ENCODE data around the gene COLEC12.

The COLEC12 gene

DNA sequence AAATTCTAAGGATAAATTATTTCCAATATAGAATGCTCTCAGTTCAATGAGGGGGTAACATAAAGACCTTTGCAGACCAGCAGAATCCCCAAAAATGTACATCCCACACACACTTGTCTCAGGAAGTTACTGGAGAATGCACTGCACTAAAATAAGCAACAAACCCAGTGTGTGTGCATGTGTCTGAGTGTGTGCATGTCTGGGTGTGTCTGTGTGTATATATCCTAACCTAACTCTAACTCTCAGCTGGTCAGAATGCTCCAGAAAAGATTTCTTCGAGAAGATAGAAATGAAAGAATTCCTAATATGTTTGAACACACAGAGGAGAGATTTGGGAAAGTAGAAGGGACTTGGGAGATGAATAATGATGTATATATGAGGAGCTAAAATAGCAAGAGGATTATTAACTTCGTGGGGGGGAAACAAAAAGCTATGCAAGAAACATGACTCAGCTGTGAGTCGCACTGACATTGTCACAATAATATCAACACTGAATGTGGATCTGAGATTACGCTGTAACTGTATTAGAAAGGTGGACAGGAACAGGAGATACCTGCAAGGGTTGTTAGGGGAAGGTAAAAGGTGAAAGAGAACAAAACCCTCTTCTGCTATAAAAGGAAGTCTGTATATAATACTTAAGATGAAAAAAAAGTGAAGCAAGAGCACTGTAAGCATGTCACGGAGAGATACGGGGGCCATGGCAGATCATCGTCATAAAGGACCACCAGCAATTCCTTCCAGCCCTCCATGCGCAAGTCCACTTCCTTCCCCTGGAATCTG lies 11.1 kb downstream of the COLEC12 start:
- TF ChIP-seq, protein P1, sequence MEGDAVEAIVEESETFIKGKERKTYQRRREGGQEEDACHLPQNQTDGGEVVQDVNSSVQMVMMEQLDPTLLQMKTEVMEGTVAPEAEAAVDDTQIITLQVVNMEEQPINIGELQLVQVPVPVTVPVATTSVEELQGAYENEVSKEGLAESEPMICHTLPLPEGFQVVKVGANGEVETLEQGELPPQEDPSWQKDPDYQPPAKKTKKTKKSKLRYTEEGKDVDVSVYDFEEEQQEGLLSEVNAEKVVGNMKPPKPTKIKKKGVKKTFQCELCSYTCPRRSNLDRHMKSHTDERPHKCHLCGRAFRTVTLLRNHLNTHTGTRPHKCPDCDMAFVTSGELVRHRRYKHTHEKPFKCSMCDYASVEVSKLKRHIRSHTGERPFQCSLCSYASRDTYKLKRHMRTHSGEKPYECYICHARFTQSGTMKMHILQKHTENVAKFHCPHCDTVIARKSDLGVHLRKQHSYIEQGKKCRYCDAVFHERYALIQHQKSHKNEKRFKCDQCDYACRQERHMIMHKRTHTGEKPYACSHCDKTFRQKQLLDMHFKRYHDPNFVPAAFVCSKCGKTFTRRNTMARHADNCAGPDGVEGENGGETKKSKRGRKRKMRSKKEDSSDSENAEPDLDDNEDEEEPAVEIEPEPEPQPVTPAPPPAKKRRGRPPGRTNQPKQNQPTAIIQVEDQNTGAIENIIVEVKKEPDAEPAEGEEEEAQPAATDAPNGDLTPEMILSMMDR (IDR thresholded peaks at IDR 0.05; ENCODE audit: low read depth, low read length), result no peak
- TF ChIP-seq POLR2A (IDR thresholded peaks at IDR 0.05; ENCODE audit: extremely low read depth, insufficient read length) (no peak), MYC (IDR thresholded peaks at IDR 0.05; ENCODE audit: low read depth, low read length) (no peak)
- TF ChIP-seq, protein P2, sequence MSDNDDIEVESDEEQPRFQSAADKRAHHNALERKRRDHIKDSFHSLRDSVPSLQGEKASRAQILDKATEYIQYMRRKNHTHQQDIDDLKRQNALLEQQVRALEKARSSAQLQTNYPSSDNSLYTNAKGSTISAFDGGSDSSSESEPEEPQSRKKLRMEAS (IDR thresholded peaks at IDR 0.05; ENCODE audit: low read depth, low read length), result no peak
- DNase-seq (ENCODE audit: low read depth), result no peak
- no peak overlapping the region for H3K4me3 ChIP-seq (ENCODE audit: low read depth, low read length)

DNA sequence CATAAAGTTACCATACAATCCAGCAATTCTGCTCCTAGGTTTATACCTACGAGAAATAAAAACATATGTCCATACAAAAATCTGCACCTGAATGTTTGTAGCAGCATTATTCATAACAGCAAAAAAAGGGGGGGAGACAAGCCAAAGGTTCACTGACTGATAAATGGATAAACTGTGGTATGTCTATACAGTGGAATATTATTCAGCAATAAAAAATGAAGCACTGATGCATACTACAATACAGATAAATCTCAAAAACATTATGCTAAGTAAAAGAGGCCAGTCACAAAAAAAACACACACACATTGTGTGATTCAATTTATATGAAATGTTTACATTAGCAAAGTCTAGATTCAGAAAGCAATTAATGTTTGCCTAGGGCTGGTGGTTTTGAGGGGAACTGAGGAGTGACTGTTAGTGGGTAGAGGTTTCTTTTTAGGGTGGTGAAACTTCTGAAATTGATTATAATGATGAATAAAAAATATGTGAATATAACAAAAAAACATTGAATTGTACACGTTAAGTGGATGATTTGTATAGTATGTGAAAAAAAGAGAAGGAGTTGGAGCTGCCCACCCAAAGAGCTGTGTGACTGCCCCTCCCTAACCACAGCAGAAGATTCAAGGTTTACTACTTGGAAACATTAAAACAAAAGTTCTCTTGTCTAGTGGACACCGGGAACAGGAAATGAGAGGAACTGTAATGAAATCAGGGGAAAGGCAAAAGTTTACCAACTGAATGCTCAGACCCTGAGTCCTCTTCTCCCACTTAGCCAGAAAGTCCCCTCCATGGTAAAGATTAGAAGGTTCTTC lies 13.4 kb downstream of the COLEC12 start:
- H3K4me3 ChIP-seq (ENCODE audit: low read depth, low read length), result no peak overlapping the region
- no peak for DNase-seq (ENCODE audit: low read depth)
- TF ChIP-seq MYC (IDR thresholded peaks at IDR 0.05; ENCODE audit: low read depth, low read length) (no peak), POLR2A (IDR thresholded peaks at IDR 0.05; ENCODE audit: extremely low read depth, insufficient read length) (no peak)
- TF ChIP-seq, protein P2 (IDR thresholded peaks at IDR 0.05; ENCODE audit: low read depth, low read length), result no peak
- TF ChIP-seq, protein P1 (IDR thresholded peaks at IDR 0.05; ENCODE audit: low read depth, low read length), result no peak

DNA sequence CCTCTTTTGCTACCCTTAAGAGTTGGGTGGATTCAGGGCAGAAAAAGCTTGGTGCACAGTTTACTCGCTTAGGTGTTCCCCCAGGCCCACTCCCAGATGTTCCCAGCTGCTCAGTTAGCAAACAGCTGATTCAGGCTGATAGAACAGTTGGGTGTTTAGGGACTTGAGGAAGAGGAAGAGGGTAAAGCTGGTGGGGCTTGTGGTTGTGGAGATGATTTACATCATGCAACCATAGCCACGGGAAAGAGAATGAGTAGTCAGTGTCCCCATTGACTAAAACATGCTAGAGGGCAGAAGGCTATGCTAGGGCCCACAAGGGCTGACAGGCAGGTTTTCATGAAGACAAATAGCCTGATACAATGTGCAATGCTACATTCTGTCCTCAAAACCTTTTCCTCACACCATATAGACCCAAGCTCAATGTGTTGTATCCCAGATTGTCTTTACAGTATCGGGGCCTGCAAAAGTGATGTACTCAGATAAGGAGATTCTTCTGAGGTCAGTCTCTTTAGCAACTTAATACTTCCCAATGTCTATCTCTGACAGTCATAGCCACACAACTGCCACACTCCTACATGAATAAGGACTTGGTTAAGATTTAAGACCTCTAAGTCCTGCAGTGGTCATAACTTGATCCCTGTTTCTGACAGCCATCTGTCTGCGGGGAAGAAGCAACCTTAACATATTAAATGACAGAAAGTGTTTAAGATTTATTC lies 15.6 kb downstream of the COLEC12 start:
- H3K4me3 ChIP-seq (ENCODE audit: low read depth, low read length), result no peak overlapping the region
- DNase-seq (ENCODE audit: low read depth), result peak; percentile 70
- no peak for TF ChIP-seq MYC (IDR thresholded peaks at IDR 0.05; ENCODE audit: low read depth, low read length)

DNA sequence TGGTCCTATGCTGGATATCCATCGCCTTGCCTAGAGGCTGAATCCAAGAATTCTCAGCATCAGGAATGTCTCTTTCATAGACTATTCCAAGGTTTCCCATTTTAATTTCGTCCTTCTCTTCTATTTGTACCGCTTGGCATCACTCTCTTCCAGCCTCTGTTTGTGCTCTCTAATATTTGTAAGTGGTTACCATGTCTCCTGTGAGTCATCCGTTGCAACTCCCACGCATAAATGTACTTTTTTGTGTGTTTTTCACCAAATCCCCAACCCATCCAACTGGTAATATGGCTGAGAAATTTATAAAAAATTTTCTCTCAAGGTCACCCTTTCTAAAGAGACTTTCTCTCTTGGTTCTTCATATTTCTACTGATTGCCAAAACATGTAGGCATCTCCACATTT lies 21.8 kb downstream of the COLEC12 start:
- no peak for DNase-seq (ENCODE audit: low read depth)
- no peak overlapping the region for H3K4me3 ChIP-seq (ENCODE audit: low read depth, low read length)
- TF ChIP-seq, protein P1 (IDR thresholded peaks at IDR 0.05; ENCODE audit: low read depth, low read length), result no peak
- TF ChIP-seq, protein P2 (IDR thresholded peaks at IDR 0.05; ENCODE audit: low read depth, low read length), result no peak
- TF ChIP-seq MYC (IDR thresholded peaks at IDR 0.05; ENCODE audit: low read depth, low read length) (no peak), POLR2A (IDR thresholded peaks at IDR 0.05; ENCODE audit: extremely low read depth, insufficient read length) (no peak)

DNA sequence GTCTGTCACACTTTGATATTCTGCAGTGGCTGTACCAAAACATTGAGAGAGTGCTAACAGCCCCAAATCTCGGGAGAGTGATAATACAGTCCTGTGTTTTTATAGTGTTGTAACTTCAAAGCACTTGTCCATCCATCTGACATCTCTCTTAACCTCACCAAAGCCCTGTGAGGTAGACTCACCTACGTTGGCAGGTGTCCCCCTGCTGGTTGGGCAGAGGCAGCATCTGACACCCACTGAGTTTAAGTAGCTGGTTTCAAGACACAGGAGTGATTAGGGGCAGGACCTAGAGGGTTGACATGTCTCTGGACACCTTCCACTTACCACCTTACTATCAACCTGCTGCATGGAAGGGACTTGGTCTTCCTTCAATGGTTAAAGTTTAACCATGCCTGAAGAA lies 22.9 kb downstream of the COLEC12 start:
- no peak overlapping the region for H3K4me3 ChIP-seq (ENCODE audit: low read depth, low read length)
- no peak for DNase-seq (ENCODE audit: low read depth)
- TF ChIP-seq, protein P2 (IDR thresholded peaks at IDR 0.05; ENCODE audit: low read depth, low read length), result no peak
- TF ChIP-seq, protein P1 (IDR thresholded peaks at IDR 0.05; ENCODE audit: low read depth, low read length), result peak; percentile 36
- no peak for TF ChIP-seq POLR2A (IDR thresholded peaks at IDR 0.05; ENCODE audit: extremely low read depth, insufficient read length)

DNA sequence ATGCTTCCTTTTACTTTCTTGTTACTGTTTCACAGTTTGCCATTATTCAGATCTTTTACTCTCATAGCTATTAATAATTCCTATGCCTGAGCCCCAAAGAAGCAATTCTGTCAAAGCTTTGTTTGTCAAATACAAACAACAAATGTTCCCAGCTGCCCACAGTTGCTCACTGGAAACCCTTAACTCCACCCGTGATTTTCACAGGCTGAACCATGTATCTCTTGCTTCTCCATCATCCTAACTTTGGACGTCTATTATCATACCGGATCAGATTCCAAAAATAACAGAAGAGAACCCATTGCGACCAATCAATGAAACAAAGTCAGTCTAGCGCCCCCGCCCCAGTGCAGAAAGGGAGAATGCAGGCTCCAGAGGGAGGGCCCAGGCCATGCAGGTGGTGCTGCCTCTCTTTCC lies 24.2 kb downstream of the COLEC12 start:
- DNase-seq (ENCODE audit: low read depth), result no peak
- TF ChIP-seq POLR2A (IDR thresholded peaks at IDR 0.05; ENCODE audit: extremely low read depth, insufficient read length), result no peak
- TF ChIP-seq, protein P2 (IDR thresholded peaks at IDR 0.05; ENCODE audit: low read depth, low read length), result no peak
- TF ChIP-seq, protein P1 (IDR thresholded peaks at IDR 0.05; ENCODE audit: low read depth, low read length), result no peak
- no peak for TF ChIP-seq MYC (IDR thresholded peaks at IDR 0.05; ENCODE audit: low read depth, low read length)
- no peak overlapping the region for H3K4me3 ChIP-seq (ENCODE audit: low read depth, low read length)
